ENCODE measurements around the gene IL31RA.

- TF ChIP-seq POLR2A (IDR thresholded peaks at IDR 0.05; ENCODE audit: low read depth): no peak
- TF ChIP-seq CTCF (IDR thresholded peaks at IDR 0.05): no peak
Measured at GRCh38 chr5:55917402-55918086, 66.4 kb downstream of the IL31RA start.
